GM19099 (cell line): ENCODE data around the gene PAOX.
"Not testable (repeated sequence)": the region's sequence is repeated elsewhere in the genome, so short reads cannot be mapped to it uniquely, and the experiment has no call there.

Source experiments
- POLR2A ChIP-seq: IDR thresholded peaks from 3 replicates; pipeline ENCODE4 v1.6.1; 2011; ENCODE audit warnings: low read depth; ENCODE audit not compliant: insufficient read length; ENCODE audit errors: extremely low read depth

The PAOX gene

DNA sequence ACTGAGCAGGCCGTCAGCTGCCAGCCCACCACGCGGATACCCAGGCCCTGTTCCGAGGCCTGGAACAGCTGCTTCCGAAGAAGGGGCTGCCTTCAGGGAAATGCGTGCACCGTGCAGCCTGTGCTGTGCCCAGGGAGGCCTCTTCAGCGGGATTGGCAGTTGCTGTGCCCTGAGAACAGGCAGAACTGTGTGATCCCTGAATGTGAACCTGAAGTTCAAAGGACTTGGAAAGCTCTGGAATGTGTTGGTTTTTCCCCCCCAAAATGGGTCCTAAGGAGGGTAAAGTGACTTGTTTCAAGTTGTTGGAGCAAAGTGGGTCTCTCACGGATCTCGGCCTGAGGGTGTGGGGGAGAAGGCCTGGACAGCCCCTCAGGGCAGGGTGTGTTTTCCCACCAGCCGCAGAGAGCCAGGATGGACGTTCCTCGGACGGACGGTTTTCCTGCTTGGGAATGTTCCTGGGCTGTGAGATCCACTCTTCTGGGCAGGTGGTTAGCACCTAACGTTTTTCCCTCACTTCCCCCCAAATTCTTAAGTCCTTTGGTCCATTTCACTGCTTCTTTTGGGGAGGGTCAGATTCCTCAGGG lies 43.3 kb downstream of the PAOX start:
- no peak for TF ChIP-seq POLR2A

DNA sequence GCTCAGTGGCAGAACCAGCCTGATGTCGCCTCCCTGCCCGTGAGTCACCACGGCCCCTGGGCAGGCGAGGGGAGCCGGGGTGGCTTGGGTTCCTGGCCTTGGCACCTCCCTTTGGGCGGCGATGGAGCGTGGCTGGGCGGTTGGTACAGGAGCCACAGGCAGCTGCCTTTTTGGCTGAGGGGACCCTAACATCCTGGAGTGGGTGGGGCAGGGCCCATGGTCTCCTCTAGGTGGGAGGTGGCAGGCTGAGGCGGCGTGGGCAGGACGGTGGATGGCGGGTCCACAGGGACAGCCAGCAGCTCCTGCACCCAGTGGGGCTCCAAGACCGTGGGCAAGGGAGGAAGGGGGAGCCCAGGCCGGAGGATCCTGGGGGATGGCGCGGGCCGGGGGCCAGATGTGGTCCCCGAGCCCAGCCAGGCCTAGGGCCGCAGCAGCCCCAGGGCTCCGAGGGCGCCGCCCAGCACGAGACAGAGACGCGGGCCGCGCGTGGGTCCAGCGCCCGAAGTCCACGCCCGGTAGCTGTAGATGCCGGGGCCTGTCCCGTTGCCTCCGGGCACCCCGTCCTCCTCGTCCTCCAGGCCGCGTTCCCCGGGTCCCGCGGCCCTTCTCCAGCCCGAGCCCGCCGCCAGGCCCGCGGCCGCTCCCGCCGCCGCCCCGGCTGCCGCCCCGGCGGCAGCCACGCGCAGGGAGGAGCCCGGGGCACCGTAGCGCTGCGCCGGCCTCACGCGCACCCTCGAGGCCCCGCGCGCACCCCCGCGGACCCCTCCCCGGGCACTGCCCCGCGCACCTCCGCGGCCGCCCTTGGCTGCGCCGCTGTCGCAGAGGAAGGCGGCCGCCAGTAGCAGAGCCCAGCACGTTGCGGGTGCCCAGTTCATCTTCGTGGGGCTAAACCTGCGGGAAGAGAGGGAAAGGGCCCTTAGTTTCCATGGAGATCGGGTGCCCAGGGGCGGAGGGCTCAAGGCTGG lies 44.0 kb downstream of the PAOX start:
- no peak for TF ChIP-seq POLR2A

DNA sequence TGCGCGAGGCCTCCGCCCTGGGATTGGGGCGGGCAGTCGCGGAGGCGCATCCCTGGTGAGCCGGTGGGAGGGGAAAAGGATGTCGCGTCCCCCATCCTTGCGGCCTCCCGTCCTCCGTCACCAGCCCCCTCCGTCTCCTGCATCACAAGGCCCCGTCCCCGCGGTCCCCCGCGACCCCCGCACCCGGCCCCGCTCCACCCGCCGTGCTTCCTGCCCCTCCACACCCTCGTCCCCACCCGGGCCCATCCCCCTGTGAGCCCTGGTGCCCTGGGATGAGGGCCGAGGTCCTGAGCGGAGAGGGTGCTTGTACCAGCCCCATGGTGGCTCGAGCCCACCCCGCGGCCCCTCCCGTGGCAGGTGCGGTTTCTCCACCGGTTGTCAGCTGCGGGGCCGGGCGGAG lies 45.5 kb downstream of the PAOX start, which contains the start of gene SPRN:
Gene SPRN, minus strand, starts transcription at position 25 of the 400 bp plus-strand sequence. CDS start 944 bp downstream, outside the sequence.
- TF ChIP-seq POLR2A, result not testable (repeated sequence)

DNA sequence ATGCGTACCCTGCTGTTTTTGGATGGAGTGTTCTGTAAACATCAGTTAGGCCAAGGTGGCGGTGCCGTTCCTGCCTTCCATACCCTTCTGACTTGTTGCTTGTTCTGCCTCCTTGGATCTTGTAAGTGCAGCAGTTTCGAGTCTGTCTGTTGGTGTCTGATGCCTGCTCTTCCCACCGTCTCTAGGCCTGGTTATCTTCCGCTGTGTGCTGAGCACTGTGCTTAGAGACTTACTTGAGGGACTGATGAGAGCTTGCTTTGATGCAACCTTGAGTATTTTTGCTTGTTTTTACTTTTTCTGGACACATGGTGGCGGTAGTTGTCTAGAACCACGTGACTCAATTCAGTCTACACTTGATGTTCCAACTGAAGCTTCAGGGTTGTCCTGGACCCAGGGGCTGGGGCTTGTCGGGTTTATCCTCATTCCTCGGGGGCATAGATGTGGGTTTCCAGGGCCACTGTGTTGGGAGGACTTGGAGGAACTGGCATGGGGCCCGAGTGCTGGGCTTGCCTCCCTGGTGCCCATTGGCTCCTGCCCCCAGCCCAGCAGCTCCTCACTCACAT lies 59.7 kb downstream of the PAOX start:
- no peak for TF ChIP-seq POLR2A

- no peak for TF ChIP-seq POLR2A
These were observed 60.7 kb downstream of the PAOX start for GRCh38 chr10:133439517-133440461.

- TF ChIP-seq POLR2A, result no peak
These were observed 61.7 kb downstream of the PAOX start for GRCh38 chr10:133440633-133441285.
